SU-DHL-6 (cell line): ENCODE measurements around the gene CTRL.

Source experiments
- H2AFZ ChIP-seq: fragments of 200-600 bp; sonication (generic); 2 replicates; pipeline ENCODE4 v1.6.1; 2014; ENCODE audit warnings: low read depth, mild to moderate bottlenecking, moderate library complexity, mixed read lengths, antibody characterized with exemption, low read length; ENCODE audit not compliant: severe bottlenecking
- H3F3A ChIP-seq: fragments of 200-600 bp; shearing (Covaris generic); 2 replicates; pipeline ENCODE4 v1.6.0; 2016; ENCODE audit warnings: antibody characterized with exemption, mild to moderate bottlenecking; ENCODE audit not compliant: insufficient read depth
- H3K27ac ChIP-seq: fragments of 200-600 bp; sonication (generic); 2 replicates; pipeline ENCODE4 v1.5.1; 2016; ENCODE audit warnings: low read depth, mild to moderate bottlenecking, low read length, moderate library complexity, mixed read lengths
- H3K27me3 ChIP-seq: fragments of 200-600 bp; sonication (generic), shearing (Covaris generic); 2 replicates; pipeline ENCODE4 v1.6.0; 2014; ENCODE audit warnings: mild to moderate bottlenecking, low read length
- H3K36me3 ChIP-seq: fragments of 200-600 bp; sonication (generic); 2 replicates; pipeline ENCODE4 v1.6.1; 2014; ENCODE audit warnings: mild to moderate bottlenecking, low read length, mixed read lengths
- H3K4me2 ChIP-seq: fragments of 300-600, 200-600 bp; shearing (Covaris generic), sonication (generic); 2 replicates; pipeline ENCODE4 v1.6.0; 2014; ENCODE audit warnings: low read length, low read depth, mild to moderate bottlenecking; ENCODE audit not compliant: poor library complexity, severe bottlenecking
- H3K4me3 ChIP-seq: fragments of 200-600 bp; sonication (generic); 2 replicates; pipeline ENCODE4 v1.5.1; 2014; ENCODE audit warnings: antibody characterized with exemption, low read length, mild to moderate bottlenecking, mixed read lengths; ENCODE audit not compliant: insufficient read depth, poor library complexity, severe bottlenecking
- H3K79me2 ChIP-seq: fragments of 200-600 bp; sonication (generic); 2 replicates; pipeline ENCODE4 v1.6.1; 2014; ENCODE audit warnings: mild to moderate bottlenecking, low read length, moderate library complexity; ENCODE audit not compliant: insufficient read depth
- H3K9ac ChIP-seq: fragments of 200-600 bp; sonication (generic); 2 replicates; pipeline ENCODE4 v1.7.0; 2014; ENCODE audit warnings: mild to moderate bottlenecking, low read length
- H3K9me2 ChIP-seq: fragments of 200-600 bp; sonication (generic); replicated peaks from 2 replicates; pipeline ENCODE4 v1.6.1; 2014; ENCODE audit warnings: low read length; ENCODE audit not compliant: insufficient read depth
- H3K9me3 ChIP-seq: fragments of 200-600 bp; sonication (generic); 2 replicates; pipeline ENCODE4 v1.6.1; 2014; ENCODE audit warnings: low read length, mixed read lengths; ENCODE audit not compliant: insufficient read depth
- H4K20me1 ChIP-seq: fragments of 200-600 bp; sonication (generic); 2 replicates; pipeline ENCODE4 v1.6.1; 2014; ENCODE audit warnings: low read depth, mild to moderate bottlenecking, antibody characterized with exemption, low read length, moderate library complexity, mixed read lengths
- CTCF ChIP-seq: fragments of 200-600 bp; sonication (generic); IDR thresholded peaks from one replicate; pipeline ENCODE4 v1.5.1; 2017; ENCODE audit warnings: antibody characterized with exemption, mild to moderate bottlenecking, low read length, moderate library complexity; ENCODE audit not compliant: insufficient read depth, poor library complexity, severe bottlenecking
- EZH2phosphoT487 ChIP-seq: fragments of 200-600 bp; sonication (generic), shearing (Covaris generic); conservative IDR thresholded peaks from 2 replicates; pipeline ENCODE4 v1.6.1; 2018; ENCODE audit warnings: mild to moderate bottlenecking, antibody characterized with exemption, low read length, moderate library complexity, mixed read lengths

The CTRL gene

DNA sequence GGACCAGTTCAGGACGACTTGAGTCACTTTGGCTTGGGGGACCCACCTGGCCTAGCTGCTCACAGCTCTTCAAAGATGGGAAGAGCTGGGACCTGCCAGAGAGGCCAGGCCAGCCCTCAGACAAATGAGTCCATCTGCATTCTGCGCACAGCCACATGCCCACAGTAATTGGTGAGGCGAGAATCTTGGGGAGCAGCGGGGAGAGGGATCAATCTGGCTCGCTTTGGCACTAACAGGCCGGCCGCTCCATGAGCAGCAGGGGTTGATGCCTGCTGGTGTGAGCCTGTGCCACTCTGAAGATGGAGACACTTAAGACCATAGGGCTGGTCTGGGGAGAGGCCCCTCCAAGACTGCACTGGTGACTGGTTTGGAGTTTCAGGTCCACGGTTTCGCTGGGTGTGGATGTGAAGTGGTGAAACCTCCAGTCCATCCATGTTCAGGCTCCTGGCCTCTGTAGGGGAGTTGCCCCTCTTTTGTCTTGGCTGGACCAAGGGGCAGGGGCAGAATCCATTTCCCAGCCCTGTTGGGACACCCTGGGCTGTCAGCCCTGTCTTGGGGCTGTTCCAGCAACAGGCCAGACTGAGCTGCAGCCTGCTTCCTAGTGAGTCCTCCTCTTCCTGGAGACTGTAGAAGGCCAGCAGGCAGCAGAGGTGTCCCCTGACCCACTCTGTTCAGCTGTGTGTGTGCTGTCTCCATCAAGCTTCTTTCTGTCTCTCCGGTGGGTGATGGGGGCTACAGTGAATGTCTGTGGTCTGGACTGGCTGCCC lies 7.3 kb downstream of the CTRL start:
- no peak overlapping the region for H3K9ac ChIP-seq
- no peaks in the 10 kb centered on the region; the same call in 1 of the 2 replicates for H4K20me1 ChIP-seq

GRCh38 chr16:67923414-67924116 lies 8.1 kb downstream of the CTRL start:
- Histone ChIP-seq H3K4me2 (no peak overlapping the region), H3K9me2 (no peaks in the 10 kb centered on the region), H3K27me3 (no peaks in the 10 kb centered on the region), H4K20me1 (no peaks in the 10 kb centered on the region; the same call in 1 of the 2 replicates), H3K79me2 (no peaks in the 10 kb centered on the region), H3K27ac (no peak overlapping the region), H3K9me3 (no peaks in the 10 kb centered on the region), H3K4me3 (no peak overlapping the region), H3K36me3 (no peaks in the 10 kb centered on the region), H3K9ac (no peak overlapping the region), H2AFZ (no peak overlapping the region), H3F3A (no peaks in the 10 kb centered on the region)
- no peak for TF ChIP-seq CTCF
- no peak for TF ChIP-seq EZH2phosphoT487

More for the DNA sequence above, 7.3 kb downstream of the CTRL start:
- no peak overlapping the region for H3K4me3 ChIP-seq
- H3K27me3 ChIP-seq = no peaks in the 10 kb centered on the region
- H3K9me2 ChIP-seq = no peaks in the 10 kb centered on the region
- no peaks in the 10 kb centered on the region for H3K9me3 ChIP-seq
- H2AFZ ChIP-seq = no peak overlapping the region
- H3F3A ChIP-seq = no peaks in the 10 kb centered on the region
- no peaks in the 10 kb centered on the region for H3K36me3 ChIP-seq
- TF ChIP-seq CTCF (no peak), EZH2phosphoT487 (no peak)
- H3K79me2 ChIP-seq = no peaks in the 10 kb centered on the region
- no peak overlapping the region for H3K4me2 ChIP-seq
- no peak overlapping the region for H3K27ac ChIP-seq

DNA sequence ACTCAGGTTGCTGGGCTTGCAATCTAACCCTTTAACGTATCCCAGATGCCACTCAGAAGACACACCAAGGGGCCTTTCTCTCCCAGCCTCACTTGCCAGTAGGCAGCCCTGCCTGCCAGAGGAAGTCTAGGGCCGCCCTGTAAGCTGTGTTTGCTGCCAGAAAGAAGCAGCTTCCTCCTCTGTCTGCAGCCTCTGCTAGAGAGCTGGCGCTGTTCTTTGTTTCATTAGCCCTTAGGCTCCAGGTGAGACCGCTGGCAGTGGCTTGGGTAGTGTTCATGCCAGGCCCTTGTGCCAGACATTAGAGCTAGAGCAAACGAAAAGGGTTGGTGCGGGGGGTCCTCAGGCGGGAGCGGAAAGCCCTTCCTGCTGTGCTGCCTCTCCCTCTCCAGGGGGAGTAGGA lies 8.9 kb downstream of the CTRL start:
- no peak overlapping the region for H3K4me3 ChIP-seq
- no peaks in the 10 kb centered on the region for H3K27me3 ChIP-seq
- no peak overlapping the region for H3K4me2 ChIP-seq
- no peaks in the 10 kb centered on the region for H3K79me2 ChIP-seq
- no peak overlapping the region for H2AFZ ChIP-seq
- H3K9me2 ChIP-seq = no peaks in the 10 kb centered on the region
- H3K9ac ChIP-seq = no peak overlapping the region
- no peaks in the 10 kb centered on the region for H3K36me3 ChIP-seq
- no peaks in the 10 kb centered on the region for H3F3A ChIP-seq
- no peaks in the 10 kb centered on the region for H3K9me3 ChIP-seq
- TF ChIP-seq EZH2phosphoT487 (no peak), CTCF (no peak)
- H3K27ac ChIP-seq = no peak overlapping the region
- H4K20me1 ChIP-seq = no peaks in the 10 kb centered on the region; the same call in 1 of the 2 replicates
